GM19452 (cell line): Measurements from ENCODE around the gene CPNE8.

Experiments
- ATAC-seq: cut with Tn5 transposase; IDR thresholded peaks from one replicate; pipeline ENCODE4 v1.9.1; 2021; ENCODE audit not compliant: unreplicated experiment

CPNE8 gene

DNA sequence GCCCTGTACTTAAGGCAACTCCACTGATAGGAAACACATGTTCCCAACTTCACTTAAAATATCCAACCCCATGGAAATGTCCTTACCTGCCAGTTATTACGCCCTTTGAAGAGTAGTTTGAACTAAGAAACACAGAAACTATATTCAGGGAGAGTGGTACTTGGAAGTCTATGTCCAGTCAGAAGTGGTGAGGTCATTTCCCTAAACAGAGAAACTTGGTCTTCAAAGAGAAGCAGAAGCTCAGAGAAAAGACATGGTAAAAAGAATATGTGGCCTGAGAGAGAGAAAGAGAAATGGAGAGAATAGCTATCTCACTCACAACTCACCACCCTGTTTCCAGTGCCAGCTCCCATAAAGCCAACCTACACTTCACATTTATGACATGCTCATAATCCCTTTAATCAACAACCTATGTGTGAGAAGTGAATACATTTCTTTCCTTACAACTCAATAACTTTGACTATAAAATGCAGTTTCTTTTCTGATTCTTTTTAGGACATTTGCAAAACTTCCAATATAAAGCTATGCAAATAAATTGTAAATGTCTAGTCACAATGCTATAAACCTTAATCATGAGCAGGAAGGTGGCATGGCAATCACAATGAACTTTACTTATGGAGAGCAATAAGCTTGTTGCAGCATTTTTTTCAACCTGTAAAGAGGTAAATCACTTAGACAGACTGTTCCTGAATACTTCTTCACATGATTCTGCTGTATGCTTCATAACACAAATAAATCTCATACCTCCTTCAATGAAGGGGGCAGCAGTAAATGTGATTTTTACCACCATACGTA, 67.1 kb downstream of the CPNE8 start:
- no peak for ATAC-seq

GRCh38 chr12:38831715-38832114, 73.7 kb downstream of the CPNE8 start:
- ATAC-seq: no peak

DNA sequence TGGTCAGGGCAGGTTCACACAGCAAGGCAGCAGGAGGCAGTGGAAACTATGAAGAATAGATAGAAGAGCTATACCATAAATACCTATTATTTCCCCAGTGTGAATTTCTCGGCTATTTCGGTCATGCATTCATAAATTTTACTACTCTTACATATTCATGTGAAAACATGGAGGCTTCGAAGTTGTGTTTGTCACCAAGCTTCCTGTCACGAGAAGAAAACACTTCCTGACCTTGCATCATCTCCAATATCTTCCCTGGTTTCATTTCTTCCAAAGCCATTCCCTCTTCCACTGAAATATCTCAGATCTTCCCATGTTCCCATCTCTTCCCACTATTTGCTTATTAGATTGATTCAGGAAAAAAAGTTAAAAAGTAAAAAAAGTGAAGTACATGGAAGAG, 80.4 kb downstream of the CPNE8 start:
- no peak for ATAC-seq

- no peak for ATAC-seq
Observed at GRCh38 chr12:38823738-38824137, 81.7 kb downstream of the CPNE8 start.

GRCh38 chr12:38823314-38823713, 82.1 kb downstream of the CPNE8 start:
- ATAC-seq: no peak

DNA sequence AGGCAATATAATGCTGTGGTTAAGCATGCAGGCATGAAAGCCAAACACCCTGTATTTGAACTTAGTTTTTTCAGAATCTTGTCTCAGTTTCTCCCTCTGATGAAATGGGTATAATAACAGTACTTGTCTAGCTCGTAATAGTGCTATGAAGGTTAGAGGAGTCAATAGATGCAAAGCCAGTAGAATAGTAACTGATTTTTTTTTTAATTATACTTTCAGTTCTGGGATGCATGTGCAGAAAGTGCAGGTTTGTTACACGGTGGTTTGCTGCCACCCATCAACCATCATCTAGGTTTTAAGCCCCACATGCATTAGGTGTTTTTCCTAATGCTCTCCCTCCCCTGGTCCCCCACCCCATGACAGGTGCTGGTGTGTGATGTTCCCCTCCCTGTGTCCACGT, 87.4 kb downstream of the CPNE8 start:
- ATAC-seq: no peak

GRCh38 chr12:38813923-38814322, 91.5 kb downstream of the CPNE8 start:
- ATAC-seq: no peak

DNA sequence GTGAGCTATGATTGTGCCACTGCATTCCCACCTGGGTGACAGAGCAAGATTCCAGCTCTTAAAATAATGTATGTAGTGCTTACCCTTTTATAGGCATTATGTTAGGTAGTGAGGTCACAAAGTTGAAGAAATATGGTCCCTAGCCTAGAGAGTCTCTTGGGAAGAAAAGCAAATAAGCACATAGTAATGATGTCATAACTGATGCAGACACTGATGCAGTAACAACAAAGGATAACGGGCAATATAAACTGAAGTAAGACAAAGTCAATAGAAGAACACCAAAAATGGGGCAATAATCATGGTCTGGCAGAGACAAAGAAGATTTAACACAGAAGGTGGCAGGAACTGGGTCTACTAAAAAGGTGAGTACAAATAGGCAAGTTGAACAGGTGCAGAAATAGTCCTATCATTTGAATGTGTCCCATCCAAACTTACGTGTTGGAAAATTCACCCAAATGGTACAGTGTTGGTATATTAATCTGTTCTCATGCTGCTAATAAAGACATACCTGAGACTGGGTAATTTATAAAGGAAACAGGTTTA, 93.5 kb downstream of the CPNE8 start:
- ATAC-seq: no peak

- no peak for ATAC-seq
Observed at GRCh38 chr12:38809832-38810231, 95.6 kb downstream of the CPNE8 start.

- ATAC-seq: no peak
Observed at GRCh38 chr12:38788106-38788505, 117.3 kb downstream of the CPNE8 start.

- ATAC-seq: no peak
Observed at GRCh38 chr12:38785381-38785780, 120.0 kb downstream of the CPNE8 start.

- ATAC-seq: peak; percentile 52
Observed at GRCh38 chr12:38783304-38783703, 122.1 kb downstream of the CPNE8 start.

GRCh38 chr12:38782359-38782758, 123.0 kb downstream of the CPNE8 start:
- no peak for ATAC-seq

DNA sequence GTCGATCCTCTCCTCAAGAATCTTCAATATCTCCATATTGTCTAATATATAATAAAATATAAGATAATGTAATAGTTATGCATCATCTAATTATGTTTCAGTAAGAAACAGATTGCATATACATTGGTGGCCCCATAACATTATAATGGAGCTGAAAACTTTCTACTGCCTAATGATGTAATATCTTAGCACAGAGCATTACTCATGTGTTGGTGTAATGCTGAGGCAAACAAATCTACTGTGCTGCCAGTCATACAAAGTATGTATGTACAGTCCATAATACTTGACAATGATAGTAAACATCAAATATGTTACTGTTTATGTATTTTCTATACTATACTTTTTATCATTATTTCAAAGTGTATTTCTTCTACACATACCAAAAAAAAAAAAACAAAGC, 128.7 kb downstream of the CPNE8 start:
- no peak for ATAC-seq

- peak; percentile 91 for ATAC-seq
Observed at GRCh38 chr12:38775457-38775856, 129.9 kb downstream of the CPNE8 start.

- no peak for ATAC-seq
Observed at GRCh38 chr12:38772437-38772836, 133.0 kb downstream of the CPNE8 start.

DNA sequence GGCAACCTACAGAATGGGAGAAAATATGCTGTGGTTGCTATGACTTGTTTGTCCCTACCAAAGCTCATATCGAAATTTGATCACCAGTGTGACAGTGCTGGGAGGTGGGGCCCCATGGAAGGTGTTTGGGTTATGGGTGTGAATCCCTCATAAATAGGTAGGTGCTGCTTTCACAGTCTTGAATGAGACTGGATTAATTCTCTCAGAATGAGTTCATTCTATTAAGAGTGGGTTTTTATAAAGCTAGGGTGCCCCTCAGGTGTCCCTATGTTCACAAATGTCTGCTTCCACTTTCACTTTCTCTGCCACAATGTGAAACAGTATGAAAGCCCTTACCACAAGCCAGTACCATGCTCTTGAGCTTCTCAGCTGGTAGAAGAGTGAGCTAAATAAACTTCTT, 133.5 kb downstream of the CPNE8 start:
- ATAC-seq: peak; percentile 73

- ATAC-seq: no peak
Observed at GRCh38 chr12:38761636-38762342, 143.6 kb downstream of the CPNE8 start.

- ATAC-seq: no peak
Observed at GRCh38 chr12:38761111-38761510, 144.3 kb downstream of the CPNE8 start.

- ATAC-seq: no peak
Observed at GRCh38 chr12:38759621-38760020, 145.8 kb downstream of the CPNE8 start.

DNA sequence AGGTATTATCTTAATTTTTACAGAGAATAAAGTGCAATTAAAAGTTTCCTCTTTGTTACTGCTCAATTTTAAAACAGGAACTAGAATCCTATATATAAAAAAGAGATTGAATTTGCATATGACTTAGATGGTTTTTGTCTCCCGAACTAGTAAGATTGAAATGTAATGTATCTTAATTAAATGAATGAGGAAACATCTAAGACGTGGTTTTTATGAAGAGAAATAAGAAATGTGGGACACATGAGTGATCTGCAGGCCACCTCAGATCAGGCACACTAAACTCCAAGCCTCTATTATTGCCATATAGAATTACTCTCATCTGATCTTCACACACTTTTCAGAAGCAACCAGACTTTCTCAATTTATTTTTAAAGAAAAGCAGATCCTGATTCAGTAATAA, 158.6 kb downstream of the CPNE8 start:
- no peak for ATAC-seq

DNA sequence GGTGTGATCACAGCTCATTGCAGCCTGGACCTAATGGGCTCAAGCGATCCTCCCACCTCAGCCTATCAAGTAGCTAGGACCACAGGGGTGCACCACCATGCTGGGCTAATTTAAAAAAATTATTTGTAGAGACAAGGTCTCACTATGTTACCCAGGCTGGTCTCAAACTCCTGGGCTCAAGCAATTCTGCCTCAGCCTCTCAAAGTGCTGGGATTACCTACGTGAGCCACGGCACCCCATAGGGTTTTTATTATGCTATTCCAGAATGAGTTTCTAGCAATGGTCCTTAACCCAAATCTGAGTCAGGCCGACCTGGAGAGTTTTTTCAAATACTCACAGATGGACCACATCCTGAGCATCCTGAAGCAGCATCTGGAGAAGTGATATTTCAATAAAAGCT, 159.8 kb downstream of the CPNE8 start:
- ATAC-seq: no peak
